Activated T-helper 2 cell treated with anti-CD3 and anti-CD28 coated beads, Interferon-gamma antibody, Interleukin-2, Interleukin-4, amounts not matched to agents 10 μg/mL and 5 μg/mL and 100 μg/mL, durations not matched to agents 14 hours and 24 hours and 36 hours (primary cell): ENCODE data around the gene ZNF740. TPM values are rescaled to one million over a fixed set of nuclear protein-coding genes. Genes with fewer than 3 reads are reported as not detected.

Source experiments
- DNase-seq: peaks from one replicate; pipeline ENCODE4 v3.0.0; 2021; ENCODE audit warnings: low spot score
- H3K27ac Mint-ChIP-seq: one replicate; pipeline ENCODE4 v1.8.0; 2021; ENCODE audit warnings: mixed read lengths
- H3K27me3 Mint-ChIP-seq: one replicate; pipeline ENCODE4 v1.8.0; 2021; ENCODE audit warnings: low read depth, mixed read lengths
- H3K36me3 Mint-ChIP-seq: one replicate; pipeline ENCODE4 v1.8.0; 2021; ENCODE audit warnings: low read depth, mixed read lengths
- H3K4me1 Mint-ChIP-seq: one replicate; pipeline ENCODE4 v1.8.0; 2021; ENCODE audit warnings: low read depth, mixed read lengths
- H3K4me3 Mint-ChIP-seq: one replicate; pipeline ENCODE4 v1.8.0; 2021; ENCODE audit warnings: low read depth, mild to moderate bottlenecking, moderate library complexity, mixed read lengths
- H3K9me3 Mint-ChIP-seq: one replicate; pipeline ENCODE4 v1.8.0; 2021; ENCODE audit warnings: mixed read lengths
- intact Hi-C: fragments of 100-400 bp; cut with micrococcal nuclease; formaldehyde crosslinking; loops from one replicate; pipeline ENCODE4 v1.15.1; 2023
- total RNA-seq: library from RNA; stranded (reverse); gene quantifications from 2 replicates; pipeline ENCODE4 v1.2.3, GENCODE V29; 2022

Gene ZNF740
- total RNA-seq, 1 donor from 2014 or later = 45.5 TPM

- intact Hi-C loops = no loop called here
- H3K9me3 Mint-ChIP-seq = no peaks in the 10 kb centered on the region
- peaks cover 11% of the 10 kb centered on the region for H3K4me1 Mint-ChIP-seq
- no peak overlapping the region for H3K27ac Mint-ChIP-seq
- H3K36me3 Mint-ChIP-seq = peaks cover 89% of the 10 kb centered on the region
- H3K4me3 Mint-ChIP-seq = no peak overlapping the region
- no peaks in the 10 kb centered on the region for H3K27me3 Mint-ChIP-seq
- DNase-seq = no peak
These were observed 11.5 kb downstream of the ZNF740 start for GRCh38 chr12:53191885-53192530.

GRCh38 chr12:53192531-53193021 is 12.1 kb downstream of the ZNF740 start:
- peaks cover 87% of the 10 kb centered on the region for H3K36me3 Mint-ChIP-seq
- no peaks in the 10 kb centered on the region for H3K27me3 Mint-ChIP-seq
- H3K4me1 Mint-ChIP-seq = peaks cover 11% of the 10 kb centered on the region
- no peaks in the 10 kb centered on the region for H3K9me3 Mint-ChIP-seq
- intact Hi-C loops = no loop called here
- H3K27ac Mint-ChIP-seq = no peak overlapping the region
- no peak for DNase-seq
- H3K4me3 Mint-ChIP-seq = no peak overlapping the region

- no peak for DNase-seq
- intact Hi-C loops = no loop called here
- peaks cover 12% of the 10 kb centered on the region for H3K4me1 Mint-ChIP-seq
- no peaks in the 10 kb centered on the region for H3K9me3 Mint-ChIP-seq
- H3K36me3 Mint-ChIP-seq = peaks cover 85% of the 10 kb centered on the region
- no peak overlapping the region for H3K4me3 Mint-ChIP-seq
- H3K27ac Mint-ChIP-seq = peak overlapping the region; percentile 62
- H3K27me3 Mint-ChIP-seq = no peaks in the 10 kb centered on the region
These were observed 12.5 kb downstream of the ZNF740 start for GRCh38 chr12:53193040-53193439.

- H3K9me3 Mint-ChIP-seq = no peaks in the 10 kb centered on the region
- no peak overlapping the region for H3K4me3 Mint-ChIP-seq
- peaks cover 82% of the 10 kb centered on the region for H3K36me3 Mint-ChIP-seq
- no peak overlapping the region for H3K27ac Mint-ChIP-seq
- no peak for DNase-seq
- intact Hi-C loops = no loop called here
- H3K4me1 Mint-ChIP-seq = peaks cover 22% of the 10 kb centered on the region
- no peaks in the 10 kb centered on the region for H3K27me3 Mint-ChIP-seq
These were observed 13.6 kb downstream of the ZNF740 start for GRCh38 chr12:53193985-53194716.

- H3K4me1 Mint-ChIP-seq = peaks cover 26% of the 10 kb centered on the region
- H3K4me3 Mint-ChIP-seq = no peak overlapping the region
- H3K27ac Mint-ChIP-seq = no peak overlapping the region
- H3K36me3 Mint-ChIP-seq = peaks cover 76% of the 10 kb centered on the region
- intact Hi-C loops = no loop called here
- H3K27me3 Mint-ChIP-seq = no peaks in the 10 kb centered on the region
- DNase-seq = no peak
- H3K9me3 Mint-ChIP-seq = no peaks in the 10 kb centered on the region
These were observed 14.5 kb downstream of the ZNF740 start for GRCh38 chr12:53194973-53195372.

- no peak for DNase-seq
- intact Hi-C loops = no loop called here
- H3K4me3 Mint-ChIP-seq = no peak overlapping the region
- no peaks in the 10 kb centered on the region for H3K27me3 Mint-ChIP-seq
- H3K27ac Mint-ChIP-seq = no peak overlapping the region
- H3K9me3 Mint-ChIP-seq = no peaks in the 10 kb centered on the region
- peaks cover 31% of the 10 kb centered on the region for H3K4me1 Mint-ChIP-seq
- H3K36me3 Mint-ChIP-seq = peaks cover 75% of the 10 kb centered on the region
These were observed 15.2 kb downstream of the ZNF740 start for GRCh38 chr12:53195516-53196420.

- Mint-ChIP-seq H3K4me1 (peaks cover 32% of the 10 kb centered on the region), H3K4me3 (no peak overlapping the region), H3K36me3 (peaks cover 77% of the 10 kb centered on the region), H3K27me3 (no peaks in the 10 kb centered on the region), H3K9me3 (no peaks in the 10 kb centered on the region), H3K27ac (peak overlapping the region; percentile 41)
- intact Hi-C loops = no loop called here
- no peak for DNase-seq
These were observed 16.0 kb downstream of the ZNF740 start for GRCh38 chr12:53196486-53196885.

- Mint-ChIP-seq H3K36me3 (peaks cover 70% of the 10 kb centered on the region), H3K9me3 (no peaks in the 10 kb centered on the region), H3K27ac (no peak overlapping the region), H3K4me3 (no peak overlapping the region), H3K4me1 (peaks cover 32% of the 10 kb centered on the region), H3K27me3 (no peaks in the 10 kb centered on the region)
- DNase-seq = no peak
- intact Hi-C loops = no loop called here
These were observed 16.6 kb downstream of the ZNF740 start for GRCh38 chr12:53197011-53197640.

GRCh38 chr12:53198486-53199110 is 18.1 kb downstream of the ZNF740 start:
- peak overlapping the region; percentile 86 for H3K27ac Mint-ChIP-seq
- H3K4me1 Mint-ChIP-seq = peaks cover 35% of the 10 kb centered on the region
- DNase-seq = no peak
- H3K36me3 Mint-ChIP-seq = peaks cover 62% of the 10 kb centered on the region
- peak overlapping the region; percentile 54 for H3K4me3 Mint-ChIP-seq
- H3K9me3 Mint-ChIP-seq = no peaks in the 10 kb centered on the region
- intact Hi-C loops = no loop called here
- H3K27me3 Mint-ChIP-seq = no peaks in the 10 kb centered on the region

GRCh38 chr12:53199700-53200099 is 19.2 kb downstream of the ZNF740 start:
- Mint-ChIP-seq H3K4me3 (peak overlapping the region; percentile 27), H3K27ac (peak overlapping the region; percentile 13), H3K4me1 (peaks cover 44% of the 10 kb centered on the region), H3K9me3 (no peaks in the 10 kb centered on the region), H3K36me3 (peaks cover 60% of the 10 kb centered on the region), H3K27me3 (no peaks in the 10 kb centered on the region)
- no peak for DNase-seq
- intact Hi-C loops = loop anchor here (2.0 to 10.0 kb wide), 3 partner anchors 19 to 305 kb away; partner anchors contain the start of genes CSAD, NPFF, TARBP2 and ZNF740

GRCh38 chr12:53200107-53200457 is 19.6 kb downstream of the ZNF740 start:
- no peak for DNase-seq
- H3K9me3 Mint-ChIP-seq = no peaks in the 10 kb centered on the region
- H3K36me3 Mint-ChIP-seq = peaks cover 56% of the 10 kb centered on the region
- H3K27me3 Mint-ChIP-seq = no peaks in the 10 kb centered on the region
- H3K4me1 Mint-ChIP-seq = peaks cover 45% of the 10 kb centered on the region
- peak overlapping the region; percentile 27 for H3K4me3 Mint-ChIP-seq
- intact Hi-C loops = loop anchor here (2.0 to 10.0 kb wide), 3 partner anchors 19 to 305 kb away; partner anchors contain the start of genes CSAD, NPFF, TARBP2 and ZNF740
- H3K27ac Mint-ChIP-seq = peak overlapping the region; percentile 80
